ENCODE results near the gene QSOX1.

QSOX1 gene

DNA sequence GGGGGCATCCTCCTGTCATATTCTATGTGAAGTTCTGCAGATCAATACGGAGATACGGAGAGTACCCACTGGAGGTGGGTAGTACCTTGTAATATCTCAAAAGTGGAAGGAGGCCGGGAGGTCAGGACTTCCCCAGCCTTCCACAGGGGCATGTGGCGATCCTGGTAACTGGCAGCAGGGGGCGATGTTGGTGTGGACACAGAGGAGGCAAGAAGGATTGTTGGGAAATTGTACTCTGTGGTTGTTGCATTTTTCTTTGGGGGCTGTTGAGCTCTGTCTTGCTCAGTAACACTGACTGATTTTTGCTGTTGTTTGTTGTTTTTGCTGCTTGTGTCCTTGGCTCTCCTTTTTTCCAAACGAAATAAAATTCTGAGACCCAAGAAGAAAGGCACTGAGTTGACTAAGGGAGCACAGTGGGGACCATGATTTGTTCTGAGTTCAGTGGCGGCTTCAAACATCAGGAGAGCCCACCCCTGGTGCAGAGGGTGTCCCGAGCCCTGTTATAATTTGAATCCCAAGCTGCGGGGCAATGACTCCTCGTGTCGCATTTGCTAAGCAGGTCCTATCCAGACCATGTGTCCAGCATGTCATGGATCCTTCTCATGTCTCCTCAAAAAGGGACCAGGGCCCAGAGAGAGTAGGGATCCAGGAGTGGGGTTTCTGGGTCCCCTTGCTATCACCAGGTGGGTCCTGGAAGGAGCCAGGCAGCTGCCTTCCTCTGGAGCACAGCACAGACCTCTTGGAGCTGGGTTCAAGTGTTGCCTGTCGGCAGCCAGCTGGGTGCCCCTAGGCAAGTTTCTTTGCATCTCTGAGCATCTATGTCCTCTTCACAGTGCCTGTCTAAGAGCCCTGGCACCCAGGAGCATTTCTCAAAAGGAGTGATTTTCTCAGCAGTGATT lies 98.2 kb downstream of the QSOX1 start:
- H3K36me3 ChIP-seq (ENCODE audit: insufficient read depth, low read length) = no peaks in the 10 kb centered on the region
- H3K4me1 ChIP-seq (ENCODE audit: control insufficient read depth, insufficient read depth, low read length, unreplicated experiment) = no peaks in the 10 kb centered on the region
- no peaks in the 10 kb centered on the region for H3K79me2 ChIP-seq (ENCODE audit: control insufficient read depth, insufficient read depth, low read length, unreplicated experiment)
- peaks cover 12% of the 10 kb centered on the region for H3K27me3 ChIP-seq (ENCODE audit: insufficient read depth, low read length)
- H3K27ac ChIP-seq (ENCODE audit: low read depth, low read length) = no peak overlapping the region
- H3K4me3 ChIP-seq (ENCODE audit: low read depth, low read length) = no peak overlapping the region
- no peak overlapping the region for H2AFZ ChIP-seq (ENCODE audit: low read length, unreplicated experiment)

All from ACC112 (cell line).